ENCODE results near the gene MTA3.

The MTA3 gene

DNA sequence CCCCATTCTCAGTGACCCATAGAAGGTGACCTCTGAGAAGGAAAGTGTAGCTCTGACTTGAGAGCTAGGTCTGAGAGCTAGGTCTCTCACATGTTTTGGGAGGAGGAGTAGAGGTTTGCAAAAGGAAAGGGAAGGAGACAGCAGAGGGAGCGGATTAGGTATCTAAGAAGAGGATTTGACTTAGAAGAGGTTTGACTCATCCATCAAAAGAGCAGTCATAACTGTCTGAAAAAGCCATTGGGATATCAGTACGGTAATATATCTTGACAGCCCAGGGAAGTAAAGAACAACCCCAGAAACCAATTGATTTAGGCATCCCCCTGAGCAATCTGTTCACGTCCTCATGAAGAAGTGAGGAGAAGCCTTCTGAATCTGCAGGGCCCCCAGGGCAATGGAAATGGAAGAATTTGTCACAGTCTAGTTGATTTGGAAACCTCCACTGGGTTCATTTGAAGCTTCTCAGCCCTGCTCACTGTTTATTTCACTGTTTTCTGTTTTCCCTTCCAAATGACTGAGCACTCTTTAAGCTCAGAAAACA is 176.2 kb downstream of the MTA3 start:
- TF ChIP-seq CTCF (conservative IDR thresholded peaks at IDR 0.05; ENCODE audit: low read depth, low read length), result no peak
- DNase-seq (ENCODE audit: low read depth), result no peak
- no peak overlapping the region for H3K4me3 ChIP-seq (ENCODE audit: low read depth, low read length)

GRCh38 chr2:42747422-42747821 is 179.0 kb downstream of the MTA3 start:
- no peak for DNase-seq (ENCODE audit: low read depth)
- H3K4me3 ChIP-seq (ENCODE audit: low read depth, low read length), result no peak overlapping the region
- TF ChIP-seq CTCF (conservative IDR thresholded peaks at IDR 0.05; ENCODE audit: low read depth, low read length), result no peak

DNA sequence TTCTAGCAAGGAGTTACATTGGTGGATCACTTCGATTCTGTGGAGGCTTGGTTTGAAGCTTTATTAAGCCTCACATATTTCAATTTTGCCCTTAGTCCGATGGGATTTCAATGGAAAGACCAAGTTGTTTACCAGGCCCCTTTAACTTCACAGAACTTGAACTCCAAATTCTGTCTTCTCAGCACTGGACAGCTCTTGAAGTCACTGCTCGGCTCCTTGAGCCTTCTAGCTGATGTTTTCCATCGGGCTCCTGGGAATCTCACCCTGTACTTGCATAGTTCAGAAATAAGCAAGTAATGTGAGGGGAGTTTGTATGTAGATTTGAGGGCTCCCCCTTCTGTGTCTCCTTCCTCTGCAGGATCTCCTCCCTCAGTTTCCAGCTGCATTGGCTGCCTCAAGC is 180.4 kb downstream of the MTA3 start:
- TF ChIP-seq CTCF (conservative IDR thresholded peaks at IDR 0.05; ENCODE audit: low read depth, low read length), result no peak
- H3K4me3 ChIP-seq (ENCODE audit: low read depth, low read length), result no peak overlapping the region
- DNase-seq (ENCODE audit: low read depth), result no peak

GRCh38 chr2:42752314-42752713 is 183.9 kb downstream of the MTA3 start:
- no peak overlapping the region for H3K4me3 ChIP-seq (ENCODE audit: low read depth, low read length)
- no peak for TF ChIP-seq CTCF (conservative IDR thresholded peaks at IDR 0.05; ENCODE audit: low read depth, low read length)
- no peak for DNase-seq (ENCODE audit: low read depth)

DNA sequence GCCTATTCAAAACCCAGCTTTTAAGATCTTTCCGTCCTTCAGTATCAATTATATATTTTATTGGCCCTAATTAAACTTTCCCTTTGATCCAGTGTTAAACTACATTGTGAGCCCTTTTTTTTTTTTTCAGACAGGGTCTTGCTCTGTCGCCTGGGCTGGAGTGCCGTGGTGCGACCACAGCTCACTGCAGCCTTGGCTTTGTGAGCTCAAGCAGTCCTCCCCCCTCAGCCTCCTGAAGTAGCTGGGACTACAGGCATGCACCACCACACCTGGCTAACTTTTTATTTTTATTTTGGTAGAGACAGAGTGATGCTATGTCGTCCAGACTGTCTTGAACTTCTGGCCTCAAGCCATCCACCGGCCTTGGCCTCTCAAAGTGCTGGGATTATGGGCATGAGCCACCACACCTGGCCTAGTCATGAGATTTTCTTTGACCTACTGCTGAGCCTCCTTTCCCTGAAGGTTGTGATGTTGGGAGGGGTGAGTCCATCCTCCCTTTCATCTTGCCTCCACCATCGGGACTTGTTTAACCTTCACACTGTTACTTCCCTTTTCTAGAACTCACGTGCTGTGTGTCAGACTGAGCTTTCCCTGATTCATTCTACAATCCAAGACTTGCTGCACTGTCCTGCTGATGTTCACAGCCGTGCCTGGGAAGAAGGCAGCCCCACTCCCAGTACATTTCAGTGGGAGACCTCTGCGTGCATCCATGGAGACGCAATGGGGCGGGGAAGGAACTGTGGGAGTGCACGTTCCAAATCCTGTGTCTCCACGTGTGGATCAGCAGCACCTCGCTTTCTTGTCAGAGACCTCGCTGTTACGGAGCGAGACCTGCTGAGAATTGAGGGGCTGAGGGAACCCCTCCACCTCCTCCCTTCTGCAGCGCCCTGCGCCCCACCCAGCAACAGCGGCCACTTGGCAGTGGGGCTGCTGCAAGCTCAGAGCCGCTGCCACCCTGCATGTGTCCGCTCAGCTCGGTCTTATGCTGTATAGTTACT is 184.7 kb downstream of the MTA3 start:
- no peak overlapping the region for H3K4me3 ChIP-seq (ENCODE audit: low read depth, low read length)
- DNase-seq (ENCODE audit: low read depth), result no peak
- no peak for TF ChIP-seq CTCF (conservative IDR thresholded peaks at IDR 0.05; ENCODE audit: low read depth, low read length)

- TF ChIP-seq CTCF (conservative IDR thresholded peaks at IDR 0.05; ENCODE audit: low read depth, low read length), result no peak
- H3K4me3 ChIP-seq (ENCODE audit: low read depth, low read length), result no peak overlapping the region
- DNase-seq (ENCODE audit: low read depth), result peak; percentile 29
These were observed 185.8 kb downstream of the MTA3 start for GRCh38 chr2:42754021-42754775.

Measured in choroid plexus epithelial cell (primary cell).